Loucy (cell line): Measurements from ENCODE around the gene PTCHD1.

Source experiments
- H2AFZ ChIP-seq: fragments of 200-600 bp; sonication (generic); 2 replicates; pipeline ENCODE4 v1.6.0; 2016; ENCODE audit warnings: antibody characterized with exemption, mild to moderate bottlenecking, low read length, moderate library complexity
- H3F3A ChIP-seq: fragments of 200-600 bp; 2 replicates; pipeline ENCODE4 v1.6.0; 2016; ENCODE audit warnings: antibody characterized with exemption, low read depth, mild to moderate bottlenecking
- H3K27me3 ChIP-seq: fragments of 200-600 bp; sonication (generic); 2 replicates; pipeline ENCODE4 v1.6.1; 2014; ENCODE audit warnings: low read length, mild to moderate bottlenecking; ENCODE audit not compliant: insufficient read depth, poor library complexity, severe bottlenecking
- H3K36me3 ChIP-seq: fragments of 200-600 bp; sonication (generic); 2 replicates; pipeline ENCODE4 v1.6.1; 2016; ENCODE audit warnings: low read length; ENCODE audit not compliant: insufficient read depth
- H3K4me1 ChIP-seq: fragments of 200-600 bp; sonication (generic); 2 replicates; pipeline ENCODE4 v1.5.1; 2014; ENCODE audit warnings: low read length, mild to moderate bottlenecking; ENCODE audit not compliant: insufficient read depth, poor library complexity, severe bottlenecking
- H3K4me2 ChIP-seq: fragments of 200-600 bp; sonication (generic); 2 replicates; pipeline ENCODE4 v1.6.0; 2014; ENCODE audit warnings: antibody characterized with exemption, low read length, low read depth, mild to moderate bottlenecking; ENCODE audit not compliant: poor library complexity, severe bottlenecking
- H3K4me3 ChIP-seq: fragments of 200-600 bp; sonication (generic); 2 replicates; pipeline ENCODE4 v1.5.1; 2014; ENCODE audit warnings: low read length, mild to moderate bottlenecking, mixed read lengths; ENCODE audit not compliant: poor library complexity, severe bottlenecking
- H3K79me2 ChIP-seq: fragments of 200-600 bp; sonication (generic); 2 replicates; pipeline ENCODE4 v1.6.1; 2014; ENCODE audit warnings: low read length; ENCODE audit not compliant: insufficient read depth
- H3K9ac ChIP-seq: fragments of 200-600 bp; sonication (generic); 2 replicates; pipeline ENCODE4 v1.6.0; 2014; ENCODE audit warnings: mild to moderate bottlenecking, low read depth, low read length, moderate library complexity; ENCODE audit not compliant: poor library complexity, severe bottlenecking
- H3K9me2 ChIP-seq: fragments of 200-600 bp; sonication (generic); replicated peaks from 2 replicates; pipeline ENCODE4 v1.6.1; 2016; ENCODE audit warnings: low read depth, low read length, mixed read lengths
- H3K9me3 ChIP-seq: fragments of 200-600 bp; sonication (generic); 2 replicates; pipeline ENCODE4 v1.6.1; 2014; ENCODE audit warnings: mild to moderate bottlenecking, antibody characterized with exemption, low read length, low read depth; ENCODE audit not compliant: insufficient read depth
- H4K20me1 ChIP-seq: fragments of 200-600 bp; sonication (generic); 2 replicates; pipeline ENCODE4 v1.6.0; 2014; ENCODE audit warnings: antibody characterized with exemption, low read length, mild to moderate bottlenecking; ENCODE audit not compliant: insufficient read depth, poor library complexity, severe bottlenecking
- EZH2phosphoT487 ChIP-seq: fragments of 200-600 bp; IDR thresholded peaks from 2 replicates; pipeline ENCODE4 v1.6.1; 2018; ENCODE audit warnings: antibody characterized with exemption, mild to moderate bottlenecking, moderate library complexity, borderline replicate concordance
- TF ChIP-seq, protein P1 (sequence below): fragments of 200-600 bp; sonication (generic); conservative IDR thresholded peaks from 2 replicates; pipeline ENCODE4 v1.5.1; 2014; ENCODE audit warnings: mild to moderate bottlenecking, antibody characterized with exemption, low read length

PTCHD1 gene

DNA sequence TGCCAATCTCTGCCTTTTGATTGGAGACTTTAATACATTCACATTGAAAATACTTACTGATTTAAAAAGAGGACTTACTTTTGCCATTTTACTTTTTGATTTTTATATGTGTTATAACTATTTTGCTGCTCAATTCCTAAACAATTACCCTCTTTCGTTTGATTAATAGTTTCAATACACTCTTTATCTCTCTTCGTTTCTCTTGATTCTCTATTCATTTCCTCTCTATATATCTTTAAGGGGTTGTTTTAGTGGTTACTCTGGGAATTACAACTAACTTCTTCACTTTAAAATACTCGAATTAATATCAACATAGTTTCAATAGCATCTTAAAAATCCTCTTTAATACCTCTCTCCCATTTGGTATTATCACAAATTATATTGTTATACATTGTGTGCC lies 116.6 kb downstream of the PTCHD1 start:
- Histone ChIP-seq H3K4me1 (no peaks in the 10 kb centered on the region), H3K27me3 (no peaks in the 10 kb centered on the region), H3K36me3 (no peaks in the 10 kb centered on the region), H3K4me3 (no peak overlapping the region), H3F3A (no peaks in the 10 kb centered on the region), H3K4me2 (no peak overlapping the region), H2AFZ (no peak overlapping the region), H3K79me2 (no peaks in the 10 kb centered on the region), H3K9me3 (no peaks in the 10 kb centered on the region), H3K9me2 (no peaks in the 10 kb centered on the region), H3K9ac (no peak overlapping the region), H4K20me1 (no peaks in the 10 kb centered on the region)
- TF ChIP-seq EZH2phosphoT487: no peak
- TF ChIP-seq, protein P1, sequence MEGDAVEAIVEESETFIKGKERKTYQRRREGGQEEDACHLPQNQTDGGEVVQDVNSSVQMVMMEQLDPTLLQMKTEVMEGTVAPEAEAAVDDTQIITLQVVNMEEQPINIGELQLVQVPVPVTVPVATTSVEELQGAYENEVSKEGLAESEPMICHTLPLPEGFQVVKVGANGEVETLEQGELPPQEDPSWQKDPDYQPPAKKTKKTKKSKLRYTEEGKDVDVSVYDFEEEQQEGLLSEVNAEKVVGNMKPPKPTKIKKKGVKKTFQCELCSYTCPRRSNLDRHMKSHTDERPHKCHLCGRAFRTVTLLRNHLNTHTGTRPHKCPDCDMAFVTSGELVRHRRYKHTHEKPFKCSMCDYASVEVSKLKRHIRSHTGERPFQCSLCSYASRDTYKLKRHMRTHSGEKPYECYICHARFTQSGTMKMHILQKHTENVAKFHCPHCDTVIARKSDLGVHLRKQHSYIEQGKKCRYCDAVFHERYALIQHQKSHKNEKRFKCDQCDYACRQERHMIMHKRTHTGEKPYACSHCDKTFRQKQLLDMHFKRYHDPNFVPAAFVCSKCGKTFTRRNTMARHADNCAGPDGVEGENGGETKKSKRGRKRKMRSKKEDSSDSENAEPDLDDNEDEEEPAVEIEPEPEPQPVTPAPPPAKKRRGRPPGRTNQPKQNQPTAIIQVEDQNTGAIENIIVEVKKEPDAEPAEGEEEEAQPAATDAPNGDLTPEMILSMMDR: no peak
